SK-N-MC (cell line): ENCODE measurements around the gene PRPS2.

Experiments
- EZH2 ChIP-seq: fragments of 200-600 bp; sonication (generic); IDR thresholded peaks from one replicate; pipeline ENCODE4 v1.6.1; 2017; ENCODE audit warnings: antibody characterized with exemption
- POLR2AphosphoS5 ChIP-seq: IDR thresholded peaks from 2 replicates; pipeline ENCODE4 v1.6.1; 2012; ENCODE audit warnings: mild to moderate bottlenecking, low read depth, low read length, borderline replicate concordance

DNA sequence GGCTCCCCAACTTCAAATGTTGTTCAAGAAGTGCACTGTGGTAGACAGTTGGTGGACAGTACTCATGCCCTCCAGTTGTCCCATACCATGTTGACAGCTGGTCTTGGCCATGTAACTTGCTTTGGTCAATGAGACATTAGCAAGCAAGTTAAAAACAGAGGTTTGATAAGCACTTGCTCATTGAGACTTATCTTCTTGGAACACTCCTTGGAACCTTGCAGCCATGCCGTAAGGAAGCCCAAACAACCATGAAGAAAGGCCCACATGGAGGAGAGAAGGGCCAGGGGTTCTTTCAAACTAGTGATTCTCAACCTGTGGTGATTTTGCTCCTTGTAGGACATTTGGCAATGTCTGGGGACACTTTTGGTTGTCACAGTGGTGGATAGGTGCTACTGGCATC, 2.6 kb upstream of the PRPS2 start:
- TF ChIP-seq EZH2, result no peak
- TF ChIP-seq POLR2AphosphoS5, result no peak
